ENCODE data around the gene LRRC8A.
A peak's percentile ranks its signal among the peaks of the same experiment; 100 is the strongest.
"Not testable (repeated sequence)": the region's sequence is repeated elsewhere in the genome, so short reads cannot be mapped to it uniquely, and the experiment has no call there.

The LRRC8A gene

DNA sequence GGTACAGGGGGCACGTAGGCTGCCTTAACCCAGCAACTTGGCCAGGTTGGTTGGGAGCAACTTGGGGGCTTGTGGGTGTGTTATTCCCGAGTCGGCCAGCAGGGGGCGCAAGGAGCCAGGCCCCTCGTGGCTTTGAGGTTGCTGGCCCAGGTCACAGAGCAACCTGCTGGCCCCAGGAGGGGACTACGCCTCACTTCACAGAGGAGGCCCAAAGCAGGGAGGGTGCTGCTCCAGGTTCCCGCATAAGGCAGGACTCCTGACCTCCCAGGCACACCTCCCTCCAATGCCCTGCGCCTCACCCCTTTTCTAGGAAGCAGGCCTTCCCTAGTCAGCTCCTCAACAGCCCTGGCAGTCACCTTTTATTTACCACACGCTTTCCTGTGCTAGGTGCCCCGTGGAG, 18.3 kb upstream of the LRRC8A start:
- peak; percentile 68 to 79 for DNase-seq (ENCODE audit: low read depth in 2 of 2)

DNA sequence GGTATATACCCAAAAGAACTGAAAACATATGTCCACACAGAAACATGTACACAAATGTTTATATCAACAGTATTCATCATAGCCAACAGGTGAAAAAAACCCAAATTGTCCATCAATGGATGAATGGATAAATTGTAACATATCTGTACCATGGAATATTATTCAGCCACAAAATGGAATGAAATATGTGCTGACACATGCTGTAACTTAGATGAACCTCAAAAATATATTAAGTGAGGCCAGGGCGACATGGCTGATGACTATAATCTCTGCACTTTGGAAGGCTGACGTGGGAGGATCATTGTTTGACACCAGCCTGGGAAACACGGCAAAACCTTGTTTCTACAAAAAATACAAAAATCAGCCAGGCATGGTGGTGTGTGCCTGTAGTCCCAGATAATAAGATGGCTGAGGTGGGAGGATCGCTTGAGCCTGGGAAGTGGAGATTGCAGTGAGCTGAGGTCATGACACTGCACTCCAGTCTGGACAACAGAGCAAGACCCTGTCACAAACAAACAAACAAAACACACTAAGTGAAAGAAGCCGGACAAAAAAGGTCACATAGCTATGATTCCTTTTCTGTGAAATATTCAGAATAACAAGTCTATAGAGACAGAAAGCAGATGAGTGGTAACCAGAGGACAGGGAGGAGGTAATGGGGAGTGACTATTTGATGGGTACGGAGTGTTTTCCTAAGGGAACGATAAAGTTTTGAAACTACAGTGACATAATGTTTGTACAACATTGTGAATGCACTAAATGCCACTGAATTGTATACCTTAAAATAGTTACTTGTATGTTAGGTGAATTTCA, 11.6 kb upstream of the LRRC8A start:
- no peak for DNase-seq (ENCODE audit: low read depth in 2 of 2)

DNA sequence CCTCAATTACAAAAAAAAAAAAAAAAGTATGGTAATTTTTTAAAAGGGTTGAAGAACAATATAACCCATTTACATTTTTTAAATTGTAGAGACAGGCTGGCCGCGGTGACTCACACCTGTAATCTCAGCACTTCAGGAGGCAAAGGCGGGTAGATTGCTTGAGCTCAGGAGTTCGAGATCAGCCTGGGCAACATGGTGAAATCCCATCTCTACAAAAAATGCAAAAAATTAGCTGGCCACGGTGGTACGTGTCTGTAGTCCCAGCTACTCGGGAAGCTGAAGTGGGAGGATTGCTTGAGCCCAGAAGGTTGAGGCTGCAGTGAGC, 11.0 kb upstream of the LRRC8A start:
- DNase-seq (ENCODE audit: low read depth in 2 of 2) = not testable (repeated sequence)

DNA sequence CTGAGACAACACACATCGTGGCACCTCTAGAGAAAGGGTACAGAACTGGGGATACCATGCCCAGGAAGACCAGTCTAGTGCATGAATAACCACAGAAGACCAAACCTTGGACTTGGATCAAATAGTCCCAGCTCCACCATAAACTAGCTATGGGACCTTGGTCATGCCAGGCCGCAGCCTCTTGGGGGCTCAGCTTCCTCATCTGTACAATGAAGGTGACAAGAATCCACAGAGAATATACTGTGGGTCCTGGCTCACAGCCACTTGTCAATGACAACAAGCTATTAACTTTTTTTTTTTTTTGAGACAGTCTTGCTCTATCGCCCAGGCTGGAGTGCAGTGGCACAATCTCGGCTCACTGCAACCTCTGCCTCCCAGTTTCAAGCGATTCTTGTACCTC, 4.1 kb upstream of the LRRC8A start:
- no peak for DNase-seq (ENCODE audit: low read depth in 2 of 2)

DNA sequence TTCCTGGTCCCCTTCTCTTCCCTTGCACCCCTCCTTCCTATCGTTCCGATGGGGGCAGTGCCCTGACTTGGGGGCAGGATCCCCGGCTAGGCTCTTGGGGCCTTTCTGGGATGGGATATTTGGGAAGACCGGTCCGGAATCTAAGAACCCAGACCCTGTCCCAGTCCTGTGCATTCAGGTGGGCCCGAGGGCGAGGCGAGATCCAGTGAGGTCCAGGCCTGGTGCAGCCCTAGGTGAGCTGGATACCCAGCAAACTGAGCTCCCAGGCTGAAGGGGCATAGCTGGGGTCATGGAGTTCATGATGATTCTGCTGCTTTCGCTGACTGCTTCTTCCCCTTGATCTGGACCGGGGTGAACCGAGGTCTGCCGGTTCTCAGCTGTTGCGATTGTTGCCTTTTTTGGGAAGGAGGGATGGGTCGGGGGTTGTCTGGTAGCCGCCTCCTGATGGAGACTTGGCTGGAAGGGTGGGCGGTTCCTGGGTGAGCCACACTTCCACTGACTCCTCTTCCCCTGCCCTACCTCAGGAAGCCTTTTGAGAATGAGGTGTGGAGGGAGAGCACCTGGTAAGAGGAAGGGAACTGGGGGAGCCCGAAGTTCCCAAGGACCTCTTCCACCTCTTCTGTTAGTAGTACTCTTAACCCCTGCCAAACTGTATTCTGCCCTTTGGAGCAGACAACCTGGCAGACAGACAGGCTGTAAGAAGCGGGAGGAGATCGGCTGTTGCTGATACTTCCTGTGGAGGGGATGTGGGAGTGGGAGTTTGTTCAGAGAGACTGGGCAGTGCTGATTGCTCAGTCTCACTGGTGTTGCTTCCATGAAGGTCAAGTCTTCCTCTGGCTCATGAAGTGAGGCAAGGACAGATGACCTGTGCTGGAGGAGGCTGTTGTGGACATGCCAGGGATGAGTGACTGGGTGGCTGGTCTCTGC, 1.0 kb downstream of the LRRC8A start:
- no peak for DNase-seq (ENCODE audit: low read depth in 2 of 2)

- DNase-seq (ENCODE audit: low read depth in 2 of 2) = no peak
These were observed 2.2 kb downstream of the LRRC8A start for GRCh38 chr9:128884164-128884563.

DNA sequence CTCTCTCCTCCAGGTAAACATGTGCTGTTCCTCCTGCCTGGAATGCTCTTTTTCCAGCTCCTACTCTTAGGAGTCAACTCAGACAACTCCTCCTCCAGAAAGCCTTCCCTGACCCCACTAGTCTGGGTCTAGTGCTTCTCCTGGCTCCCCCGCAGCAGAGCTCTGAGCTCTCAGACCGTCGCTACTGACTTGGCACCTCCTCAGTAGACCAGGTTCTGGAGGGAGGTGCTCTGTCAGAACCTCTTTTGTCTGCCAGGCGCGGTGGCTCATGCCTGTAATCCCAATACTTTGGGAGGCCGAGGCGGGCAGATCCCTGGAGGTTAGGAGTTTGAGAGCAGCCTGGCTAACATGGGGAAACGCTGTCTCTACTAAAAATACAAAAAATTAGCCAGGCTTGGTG, 3.4 kb downstream of the LRRC8A start:
- no peak for DNase-seq (ENCODE audit: low read depth in 2 of 2)

DNA sequence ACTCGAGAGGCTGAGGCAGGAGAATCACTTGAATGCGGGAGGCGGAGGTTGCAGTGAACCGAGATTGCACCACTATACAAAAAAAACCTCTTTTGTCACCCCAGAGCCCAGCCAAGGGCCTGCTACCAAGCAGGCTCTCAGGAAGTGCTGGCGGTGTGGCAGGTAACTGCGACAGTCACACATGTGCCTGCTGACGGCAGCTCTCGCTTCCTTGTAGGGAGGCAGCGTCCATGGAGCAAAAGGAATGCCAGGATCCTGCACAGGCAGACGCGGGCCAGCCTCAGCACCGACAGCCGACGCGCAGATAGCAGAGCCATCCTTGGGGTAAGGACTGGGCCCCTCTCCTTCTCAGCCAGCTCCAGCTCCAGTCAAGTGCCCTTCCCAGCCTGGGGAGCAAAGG, 3.9 kb downstream of the LRRC8A start:
- DNase-seq (ENCODE audit: low read depth in 2 of 2) = no peak

DNA sequence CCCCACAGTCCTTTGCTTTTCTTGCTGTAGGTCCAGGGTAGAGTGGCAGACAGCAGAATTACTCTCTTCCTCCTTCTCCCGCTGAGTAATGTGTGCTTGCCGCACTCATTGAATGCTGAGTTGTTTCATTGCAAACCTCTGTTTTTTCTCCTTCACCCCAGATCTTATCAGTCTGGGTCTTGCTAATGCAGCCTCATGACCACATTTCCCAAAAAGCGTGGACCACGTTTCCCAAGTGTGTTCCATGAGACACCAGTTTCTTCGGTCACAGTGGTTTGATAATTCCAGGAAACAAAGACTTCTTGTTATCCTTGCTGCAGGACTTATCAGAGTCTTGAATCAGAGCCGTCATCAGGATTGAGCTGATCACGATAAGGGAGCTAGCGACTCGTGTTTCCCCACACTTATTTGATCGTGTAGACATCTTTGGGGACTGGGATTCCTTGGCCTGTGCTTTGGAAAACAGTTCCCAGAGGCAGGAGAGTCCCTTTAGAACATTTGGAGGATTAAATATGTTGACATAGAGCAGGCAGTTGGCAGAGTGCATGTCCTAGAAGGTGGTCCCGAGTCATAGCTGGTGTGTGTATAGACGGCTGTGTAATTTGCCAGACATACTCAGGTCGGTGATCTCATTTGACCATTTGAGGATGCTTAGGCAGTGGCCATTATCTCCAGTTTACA, 4.4 kb downstream of the LRRC8A start:
- DNase-seq (ENCODE audit: low read depth in 2 of 2) = no peak

GRCh38 chr9:128887049-128887448, 5.1 kb downstream of the LRRC8A start:
- DNase-seq (ENCODE audit: low read depth in 2 of 2) = no peak

DNA sequence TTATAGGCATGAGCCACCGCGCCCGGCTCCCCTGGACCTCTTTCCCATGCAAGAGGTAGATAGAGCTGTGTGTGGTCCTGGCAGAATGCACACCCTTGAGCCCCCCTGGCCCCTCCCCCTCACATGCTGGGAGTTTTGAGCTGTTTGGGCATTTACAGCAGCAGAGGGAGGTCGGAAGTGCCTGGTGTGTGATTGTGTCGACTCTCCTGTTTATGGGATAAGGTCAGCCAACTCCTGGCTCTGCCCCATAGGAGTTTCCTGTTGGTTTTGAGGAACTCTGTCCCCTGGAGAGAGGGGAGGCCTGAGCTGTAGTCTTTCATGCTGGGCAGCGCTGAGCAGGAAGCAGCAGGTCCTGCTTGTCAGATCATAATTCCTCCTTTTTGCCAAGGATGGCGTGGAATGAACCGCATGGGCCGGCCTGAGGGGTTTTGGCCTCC, 6.0 kb downstream of the LRRC8A start:
- no peak for DNase-seq (ENCODE audit: low read depth in 2 of 2)

GRCh38 chr9:128891321-128892220, 9.6 kb downstream of the LRRC8A start:
- DNase-seq (ENCODE audit: low read depth in 2 of 2) = no peak

GRCh38 chr9:128892221-128892921, 10.4 kb downstream of the LRRC8A start:
- DNase-seq (ENCODE audit: low read depth in 2 of 2) = no peak

GRCh38 chr9:128893354-128893753, 11.4 kb downstream of the LRRC8A start:
- DNase-seq (ENCODE audit: low read depth in 2 of 2) = no peak

DNA sequence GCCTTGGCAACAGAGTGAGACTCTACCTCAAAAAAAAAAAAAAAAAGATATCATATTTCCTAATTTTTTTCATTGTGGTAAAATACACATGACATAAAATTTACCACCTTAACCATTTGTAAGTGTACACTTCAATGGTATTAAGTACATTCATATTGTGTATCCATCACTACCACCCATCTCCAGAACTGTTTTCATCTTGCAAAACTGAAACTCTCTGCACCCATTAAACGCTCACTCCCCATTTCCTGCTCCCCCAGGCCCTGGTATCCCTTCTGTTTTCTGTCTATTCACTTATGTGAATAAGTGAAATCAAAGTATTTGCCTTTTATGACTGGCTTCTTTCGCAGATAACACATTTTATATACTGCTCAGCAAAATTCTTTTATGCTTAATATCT, 12.8 kb downstream of the LRRC8A start:
- no peak for DNase-seq (ENCODE audit: low read depth in 2 of 2)

GRCh38 chr9:128895556-128895955, 13.6 kb downstream of the LRRC8A start:
- DNase-seq (ENCODE audit: low read depth in 2 of 2) = no peak

GRCh38 chr9:128898382-128898781, 16.4 kb downstream of the LRRC8A start:
- DNase-seq (ENCODE audit: low read depth in 2 of 2) = no peak

DNA sequence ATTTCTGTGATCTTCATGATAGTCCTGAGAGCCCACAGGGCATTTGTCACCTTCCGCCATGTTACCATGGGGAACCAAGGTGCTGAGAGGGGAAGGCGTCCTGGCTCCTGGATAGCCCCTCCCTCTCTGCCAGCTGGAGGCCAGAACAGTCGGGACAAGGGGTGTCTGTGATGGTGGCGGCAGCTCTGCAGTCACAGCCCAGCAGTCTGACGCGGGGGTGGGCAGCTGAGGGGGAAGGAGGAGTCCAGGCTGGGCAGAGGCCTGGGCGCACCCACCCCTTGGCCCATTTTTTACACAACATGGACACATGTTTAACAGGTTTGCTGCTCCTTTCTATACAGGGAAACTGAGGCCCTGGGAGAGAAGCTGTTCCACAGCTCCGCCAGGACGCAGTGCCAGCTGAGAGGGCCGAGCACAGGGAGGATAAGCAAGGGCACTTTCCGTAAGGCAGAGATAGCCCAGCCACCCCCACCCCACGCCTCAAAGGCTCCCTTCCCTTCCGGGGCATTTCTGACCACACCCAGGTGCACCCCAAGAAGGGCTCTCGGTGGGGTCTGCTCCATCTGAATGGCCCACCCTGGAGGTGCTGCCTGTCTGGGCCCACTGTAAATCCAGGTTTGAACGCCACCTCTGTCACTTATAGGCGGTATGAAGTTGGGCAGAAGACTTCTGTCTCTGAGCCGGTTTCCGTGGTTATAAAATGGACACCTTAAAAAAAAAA, 17.1 kb downstream of the LRRC8A start:
- no peak for DNase-seq (ENCODE audit: low read depth in 2 of 2)

- DNase-seq (ENCODE audit: low read depth in 2 of 2) = no peak
These were observed 17.8 kb downstream of the LRRC8A start for GRCh38 chr9:128899566-128900322.

All from stimulated activated CD4-positive, alpha-beta T cell treated with anti-CD3 and anti-CD28 coated beads, Interleukin-15, amount 100 ng/mL, for 48 hours (primary cell).